Mucosa of descending colon (tissue), 3 donors: ENCODE measurements around the gene CTXN1. TPM values are rescaled to one million over a fixed set of nuclear protein-coding genes. Genes with fewer than 3 reads are reported as not detected.

Experiments used
- ATAC-seq: fragments of 200-7000 bp; cut with Tn5 transposase; one replicate; pipeline ENCODE4 v1.9.1; 2020; ENCODE audit warnings: mild to moderate bottlenecking, moderate library complexity
- DNase-seq, 3 donors: peaks; one replicate each; pipeline ENCODE4 v3.0.0-alpha.2; 2020
- H3K36me3 ChIP-seq: fragments of 200-600 bp; one replicate; pipeline ENCODE4 v1.8.0; 2021; ENCODE audit warnings: low read depth, mild to moderate bottlenecking
- H3K4me1 ChIP-seq: fragments of 200-600 bp; one replicate; pipeline ENCODE4 v1.8.0; 2021; ENCODE audit warnings: low read depth, mild to moderate bottlenecking
- H3K4me3 ChIP-seq: fragments of 200-600 bp; one replicate; pipeline ENCODE4 v1.8.0; 2021; ENCODE audit warnings: mild to moderate bottlenecking
- H3K9me3 ChIP-seq: fragments of 200-600 bp; one replicate; pipeline ENCODE4 v1.8.0; 2021; ENCODE audit warnings: mild to moderate bottlenecking
- intact Hi-C, 2 donors: fragments of 100-400 bp; cut with DNase I in 1 of 2; cut with micrococcal nuclease in 1 of 2; formaldehyde crosslinking; loops; one replicate each; pipeline versions ENCODE4 v1.11.0 to v1.11.1; 2022; cut with DNase I, micrococcal nuclease
- total RNA-seq, 3 donors: library from RNA; stranded (reverse); fragmentation: NEBNext Ultra II Directional in 2 of 3; extraction: Animal tissue kit (Norgen Biotek cat#: 25700) in 2 of 3; gene quantifications; one replicate each; pipeline versions ENCODE4 v1.2.1 to v1.2.4, GENCODE V29; 2021 to 2023
- TF ChIP-seq, protein P1 (sequence below): fragments of 200-600 bp; IDR thresholded peaks from one replicate; pipeline ENCODE4 v1.8.0; 2022; ENCODE audit warnings: antibody characterized with exemption, mild to moderate bottlenecking
- donor health status: DM: no; HTN: no; CAD: no; lungs with moderate emphysema.
- donor health status: DM: no; HTN: no; CAD: no.
- donor health status: DM: no; HTN: yes; CAD: no.

CTXN1 gene
- total RNA-seq, 3 donors from 2014 or later = 0.69 to 28.3 (median 1.9) TPM

DNA sequence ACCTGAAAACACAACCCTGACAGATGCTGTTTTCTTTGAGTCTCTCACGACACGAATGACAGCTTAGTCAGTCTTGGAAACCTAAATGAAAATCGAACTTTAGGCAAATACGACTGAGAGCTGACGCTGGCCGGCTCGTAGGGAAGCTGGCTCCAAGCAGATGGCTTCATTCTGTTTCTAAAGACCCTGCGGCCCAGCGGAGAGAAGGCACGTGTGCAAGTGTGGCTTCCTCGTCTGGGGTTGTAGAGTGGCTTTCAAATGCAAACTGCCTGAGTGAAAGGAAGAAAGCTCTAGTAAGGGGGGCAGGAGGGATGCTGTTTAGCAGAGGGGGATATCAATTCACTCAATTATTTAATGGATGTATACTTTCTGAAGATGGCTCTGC is 43.6 kb upstream of the CTXN1 start:
- DNase-seq (no peak), ATAC-seq (no peak)
- intact Hi-C loops = no loop called here
- no peaks in the 10 kb centered on the region for H3K4me1 ChIP-seq
- no peaks in the 10 kb centered on the region for H3K9me3 ChIP-seq
- TF ChIP-seq, protein P1, sequence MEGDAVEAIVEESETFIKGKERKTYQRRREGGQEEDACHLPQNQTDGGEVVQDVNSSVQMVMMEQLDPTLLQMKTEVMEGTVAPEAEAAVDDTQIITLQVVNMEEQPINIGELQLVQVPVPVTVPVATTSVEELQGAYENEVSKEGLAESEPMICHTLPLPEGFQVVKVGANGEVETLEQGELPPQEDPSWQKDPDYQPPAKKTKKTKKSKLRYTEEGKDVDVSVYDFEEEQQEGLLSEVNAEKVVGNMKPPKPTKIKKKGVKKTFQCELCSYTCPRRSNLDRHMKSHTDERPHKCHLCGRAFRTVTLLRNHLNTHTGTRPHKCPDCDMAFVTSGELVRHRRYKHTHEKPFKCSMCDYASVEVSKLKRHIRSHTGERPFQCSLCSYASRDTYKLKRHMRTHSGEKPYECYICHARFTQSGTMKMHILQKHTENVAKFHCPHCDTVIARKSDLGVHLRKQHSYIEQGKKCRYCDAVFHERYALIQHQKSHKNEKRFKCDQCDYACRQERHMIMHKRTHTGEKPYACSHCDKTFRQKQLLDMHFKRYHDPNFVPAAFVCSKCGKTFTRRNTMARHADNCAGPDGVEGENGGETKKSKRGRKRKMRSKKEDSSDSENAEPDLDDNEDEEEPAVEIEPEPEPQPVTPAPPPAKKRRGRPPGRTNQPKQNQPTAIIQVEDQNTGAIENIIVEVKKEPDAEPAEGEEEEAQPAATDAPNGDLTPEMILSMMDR = no peak
- H3K36me3 ChIP-seq = no peaks in the 10 kb centered on the region
- no peak overlapping the region for H3K4me3 ChIP-seq

DNA sequence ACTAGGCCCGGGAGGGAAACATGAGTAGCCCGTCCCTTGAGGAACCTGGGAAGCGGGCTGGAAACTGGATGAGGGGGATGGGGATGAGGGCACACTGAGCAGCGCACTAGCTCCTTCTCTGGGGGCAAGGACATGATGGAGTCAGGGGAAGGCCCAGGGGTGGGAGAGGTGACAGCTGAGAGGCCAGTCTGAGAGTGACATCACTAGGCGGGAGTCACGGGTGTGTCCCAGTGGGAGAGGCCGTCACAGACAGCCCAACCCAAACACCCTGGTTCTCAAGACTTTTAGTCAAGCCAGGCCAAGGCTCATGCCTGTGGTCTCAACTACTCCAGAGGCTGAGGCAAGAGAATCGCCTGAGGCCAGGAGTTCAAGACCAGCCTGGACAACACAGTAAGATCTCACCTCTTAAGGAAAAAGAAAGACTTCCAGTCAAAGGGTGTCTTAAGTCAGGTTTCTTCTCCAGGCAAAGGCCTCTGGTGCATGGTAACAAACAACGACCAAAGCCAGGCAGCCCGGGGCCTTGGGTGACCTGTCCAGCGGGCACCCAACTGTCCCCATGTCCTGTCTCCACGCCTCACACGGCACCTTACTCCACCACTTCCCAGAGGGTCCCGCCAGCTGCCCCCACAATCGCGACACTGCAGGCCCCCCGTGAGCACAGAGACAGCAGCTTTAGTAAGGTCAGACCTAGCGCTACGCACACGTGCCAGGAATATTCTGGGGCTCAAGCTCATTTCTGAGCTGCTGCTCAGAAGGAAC is 43.0 kb upstream of the CTXN1 start:
- TF ChIP-seq, protein P1 = no peak
- H3K4me1 ChIP-seq = no peaks in the 10 kb centered on the region
- peak; percentile 21 for ATAC-seq
- H3K4me3 ChIP-seq = no peak overlapping the region
- peak in 1 of 3 donors; percentile 39 for DNase-seq
- no peaks in the 10 kb centered on the region for H3K9me3 ChIP-seq
- no peaks in the 10 kb centered on the region for H3K36me3 ChIP-seq
- intact Hi-C loops = no loop called here

DNA sequence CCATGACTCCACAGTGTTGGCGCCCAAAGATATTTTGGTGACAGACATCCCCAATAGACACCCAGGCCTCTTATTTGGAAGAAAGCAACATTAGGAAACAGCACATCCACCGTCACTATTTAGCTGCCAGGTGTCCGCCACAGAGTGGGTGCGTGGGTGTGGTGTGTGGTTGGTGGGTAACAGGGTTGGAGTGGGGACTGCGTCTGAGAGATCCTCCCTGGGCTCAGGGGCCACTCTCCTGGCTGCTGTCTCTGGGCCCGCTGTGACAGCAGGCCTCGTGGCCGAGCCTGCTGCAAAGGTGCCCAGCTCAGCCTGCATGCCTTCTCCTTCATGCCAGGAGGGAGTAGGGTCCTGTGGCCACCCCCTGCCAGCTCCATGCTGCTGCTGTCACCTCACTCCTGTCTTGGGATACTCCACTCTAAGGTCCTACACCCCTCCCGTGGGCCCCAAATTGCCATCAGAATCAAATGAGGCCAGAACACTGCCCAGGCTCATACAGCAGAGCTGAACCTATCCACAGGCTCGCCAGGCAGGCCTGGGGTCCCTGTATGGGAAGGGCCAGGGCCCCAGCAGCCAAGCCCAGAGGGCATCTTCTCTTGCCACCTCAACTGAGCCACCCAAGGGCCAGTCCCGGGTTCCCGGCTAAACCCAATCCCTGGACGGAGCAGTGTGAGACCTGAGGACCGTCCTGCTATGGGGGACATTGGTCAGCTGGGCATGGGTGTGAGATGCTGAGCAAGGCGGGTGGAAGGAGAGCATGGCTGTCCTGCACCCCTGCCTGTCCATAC is 42.3 kb upstream of the CTXN1 start:
- Histone ChIP-seq H3K36me3 (no peaks in the 10 kb centered on the region), H3K4me3 (no peak overlapping the region), H3K9me3 (no peaks in the 10 kb centered on the region), H3K4me1 (no peaks in the 10 kb centered on the region)
- ATAC-seq = no peak
- peak in 1 of 3 donors; percentile 22 for DNase-seq
- intact Hi-C loops = no loop called here
- TF ChIP-seq, protein P1 = no peak

DNA sequence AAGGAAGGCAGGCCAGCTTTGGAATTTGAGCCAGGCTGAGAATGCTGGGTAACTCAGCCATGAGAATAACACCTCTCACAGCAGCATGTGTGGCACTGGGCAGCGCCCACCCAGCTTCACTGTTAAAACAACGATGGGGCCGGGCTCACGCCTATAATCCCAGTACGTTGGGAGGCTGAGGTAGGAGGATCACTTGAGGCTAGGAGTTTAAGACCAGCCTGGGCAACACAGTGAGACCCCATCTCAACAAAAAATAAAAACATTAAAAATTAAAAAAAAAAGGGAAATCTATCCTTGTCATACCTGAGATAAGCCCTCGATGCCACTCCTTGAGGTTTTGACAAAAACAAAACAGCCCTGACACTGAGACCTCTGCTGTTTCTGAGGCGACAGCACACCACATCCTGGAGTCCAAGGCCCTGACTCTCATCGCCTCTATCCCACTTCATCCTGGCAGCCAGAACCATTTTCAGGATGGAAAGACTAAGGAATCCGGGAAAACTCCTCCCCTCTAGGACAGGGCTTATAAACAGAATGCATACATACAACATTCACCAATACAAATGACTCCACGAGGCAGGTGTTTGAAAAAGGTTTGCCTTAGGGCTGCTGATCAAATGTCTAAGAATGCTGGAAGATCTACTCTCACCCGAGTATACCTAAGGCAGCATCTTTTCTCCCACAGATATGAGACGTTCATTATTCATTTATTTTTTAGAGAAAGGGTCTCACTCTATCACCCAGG is 40.2 kb upstream of the CTXN1 start:
- Histone ChIP-seq H3K36me3 (no peaks in the 10 kb centered on the region), H3K4me3 (no peak overlapping the region), H3K9me3 (no peaks in the 10 kb centered on the region), H3K4me1 (no peaks in the 10 kb centered on the region)
- DNase-seq (no peak), ATAC-seq (no peak)
- TF ChIP-seq, protein P1 = no peak
- intact Hi-C loops = no loop called here

DNA sequence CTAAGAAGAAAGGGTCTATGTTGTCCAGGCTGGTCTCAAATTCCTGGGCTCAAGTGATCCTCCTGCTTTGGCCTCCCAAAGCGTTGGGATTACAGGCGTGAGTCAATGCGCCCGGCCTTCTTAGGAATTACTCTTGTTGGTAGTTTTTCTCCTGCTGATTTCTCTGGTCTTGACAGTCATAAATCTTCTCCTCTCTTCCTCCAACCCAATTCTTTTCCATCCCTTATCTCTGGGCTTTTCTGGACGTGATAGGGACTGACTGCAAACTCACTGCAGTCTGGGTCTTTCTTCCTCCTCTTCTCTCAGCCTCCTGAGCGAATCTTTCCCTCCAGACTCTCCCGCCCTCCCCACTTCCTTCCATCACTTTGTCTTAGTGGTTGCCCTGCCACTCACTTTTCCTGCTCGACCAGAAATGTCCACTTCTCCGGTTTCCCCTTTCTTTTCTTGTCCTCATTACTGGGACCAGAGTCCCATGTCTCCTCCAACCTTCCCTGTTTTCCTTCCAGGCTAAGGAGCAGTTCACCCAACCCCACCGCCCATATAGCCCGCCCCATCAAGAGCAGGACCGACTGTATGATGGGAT is 39.4 kb upstream of the CTXN1 start:
- Histone ChIP-seq H3K4me1 (no peaks in the 10 kb centered on the region), H3K4me3 (no peak overlapping the region), H3K9me3 (no peaks in the 10 kb centered on the region), H3K36me3 (no peaks in the 10 kb centered on the region)
- DNase-seq (no peak), ATAC-seq (no peak)
- intact Hi-C loops = no loop called here
- TF ChIP-seq, protein P1 = no peak
